H1 (cell line): ENCODE results near the gene NXPH1. TPM values are rescaled to one million over a fixed set of nuclear protein-coding genes. Genes with fewer than 3 reads are reported as not detected.

ENCODE experiments used
- CTCF ChIA-PET: fragments of 300-600 bp; sonication (Branson Sonifier 250); formaldehyde crosslinking; loops from one replicate; lab custom pipeline; 2021; ENCODE audit not compliant: partially characterized antibody; lab: Charles Lee
- POLR2A ChIA-PET: fragments of 300-600 bp; sonication (Branson Sonifier 250); formaldehyde crosslinking; loops from one replicate; lab custom pipeline; 2021; ENCODE audit warnings: inconsistent platforms; ENCODE audit not compliant: partially characterized antibody; lab: Charles Lee
- DNase-seq, 2 experiments: peaks; one replicate each; pipeline versions ENCODE4 v3.0.0 to v3.0.0-alpha.2; 2010 to 2022; ENCODE audit warnings: low spot score in 2 of 2, low read depth in 1 of 2, mixed read lengths in 1 of 2
- FAIRE-seq: peaks from 2 replicates; lab custom pipeline; 2011; peaks lifted over from hg19 to GRCh38; lab: Jason Lieb, UNC
- H2AFZ ChIP-seq: 2 replicates; pipeline ENCODE4 v1.8.1; 2012; ENCODE audit warnings: low read length, inconsistent platforms
- H2AK5ac ChIP-seq: 2 replicates; pipeline ENCODE4 v1.6.1; 2013; ENCODE audit warnings: low read depth, low read length
- H2BK120ac ChIP-seq: replicated peaks from 2 replicates; pipeline ENCODE3; 2013; ENCODE audit warnings: low read depth, low read length, inconsistent platforms
- H2BK12ac ChIP-seq: 2 replicates; pipeline ENCODE4 v1.6.1; 2013; ENCODE audit warnings: low read depth, low read length
- H2BK15ac ChIP-seq: 2 replicates; pipeline ENCODE4 v1.6.1; 2013; ENCODE audit warnings: low read length
- H2BK20ac ChIP-seq: 2 replicates; pipeline ENCODE4 v1.6.1; 2013; ENCODE audit warnings: low read length
- H2BK5ac ChIP-seq: 2 replicates; pipeline ENCODE4 v1.6.1; 2013; ENCODE audit warnings: low read depth, low read length
- H3K14ac ChIP-seq: 2 replicates; pipeline ENCODE4 v1.6.1; 2013; ENCODE audit warnings: inconsistent platforms; ENCODE audit not compliant: insufficient read length
- H3K18ac ChIP-seq: 2 replicates; pipeline ENCODE4 v1.6.1; 2013; ENCODE audit warnings: low read length; ENCODE audit errors: extremely low read depth
- H3K23ac ChIP-seq: 2 replicates; pipeline ENCODE4 v1.6.1; 2013; ENCODE audit warnings: inconsistent platforms; ENCODE audit not compliant: insufficient read length
- H3K23me2 ChIP-seq: 2 replicates; pipeline ENCODE4 v1.6.1; 2013; ENCODE audit warnings: low read depth, low read length
- H3K27ac ChIP-seq: 2 replicates; pipeline ENCODE4 v1.6.1; 2011; ENCODE audit warnings: low read depth, low read length, inconsistent platforms
- H3K27me3 ChIP-seq, 4 experiments: replicated peaks in 1 of 4; 1 replicate in 1 of 4; 2 replicates in 3 of 4; pipeline versions ENCODE4 v1.6.1 to v1.8.1; 2011 to 2013; ENCODE audit warnings: low read length in 3 of 4, mild to moderate bottlenecking in 3 of 4, inconsistent platforms in 2 of 4, mixed read lengths in 2 of 4, moderate library complexity in 1 of 4; ENCODE audit not compliant: control insufficient read depth in 3 of 4, insufficient read depth in 3 of 4; ENCODE audit errors: extremely low read depth in 1 of 4
- H3K36me3 ChIP-seq, 4 experiments: 2 replicates each; pipeline versions ENCODE4 v1.6.1 to v1.8.1; 2011 to 2013; ENCODE audit warnings: mild to moderate bottlenecking in 4 of 4, low read length in 3 of 4, moderate library complexity in 2 of 4, control low read depth in 1 of 4, inconsistent platforms in 1 of 4; ENCODE audit not compliant: insufficient read depth in 4 of 4, control insufficient read depth in 2 of 4
- H3K4ac ChIP-seq: replicated peaks from 2 replicates; pipeline ENCODE3; 2013; ENCODE audit warnings: low read length, low read depth, mixed read lengths, inconsistent platforms; ENCODE audit not compliant: insufficient read length
- H3K4me1 ChIP-seq, 4 experiments: replicated peaks in 1 of 4; 1 replicate in 1 of 4; 2 replicates in 3 of 4; pipeline versions ENCODE4 v1.6.1 to v1.8.1; 2011 to 2013; ENCODE audit warnings: low read length in 3 of 4, inconsistent platforms in 2 of 4, mixed read lengths in 1 of 4; ENCODE audit not compliant: insufficient read depth in 4 of 4, control insufficient read depth in 3 of 4
- H3K4me2 ChIP-seq, 2 experiments: 2 replicates each; pipeline versions ENCODE4 v1.6.1 to v1.8.1; 2011 to 2013; ENCODE audit warnings: low read depth in 2 of 2, low read length in 2 of 2, control low read depth in 1 of 2, inconsistent platforms in 1 of 2, mild to moderate bottlenecking in 1 of 2; ENCODE audit not compliant: insufficient read depth in 1 of 2
- H3K4me3 ChIP-seq, 4 experiments: fragments of 200-600, 300-600 bp in 1 of 4; sonication (generic), shearing (Covaris generic), sonication (Bioruptor Twin) in 1 of 4; 2 replicates each; pipeline versions ENCODE4 v1.5.1 to v1.8.1; 2011 to 2016; ENCODE audit warnings: low read length in 4 of 4, low read depth in 3 of 4, control low read depth in 2 of 4, inconsistent platforms in 2 of 4, mild to moderate bottlenecking in 2 of 4, mixed read lengths in 1 of 4, moderate library complexity in 1 of 4; ENCODE audit not compliant: insufficient read depth in 2 of 4; ENCODE audit errors: extremely low read depth in 1 of 4
- H3K56ac ChIP-seq: replicated peaks from 2 replicates; pipeline ENCODE3; 2013; ENCODE audit warnings: low read depth, mild to moderate bottlenecking, mixed read lengths, low read length, inconsistent platforms; ENCODE audit not compliant: insufficient read length
- H3K79me1 ChIP-seq: 2 replicates; pipeline ENCODE4 v1.6.1; 2013; ENCODE audit warnings: low read depth, low read length, control low read depth
- H3K79me2 ChIP-seq, 2 experiments: 2 replicates each; pipeline versions ENCODE4 v1.6.1 to v1.8.1; 2012 to 2013; ENCODE audit warnings: low read length in 2 of 2, mild to moderate bottlenecking in 2 of 2, inconsistent platforms in 1 of 2; ENCODE audit not compliant: insufficient read depth in 2 of 2, control insufficient read depth in 1 of 2
- H3K9ac ChIP-seq, 4 experiments: replicated peaks in 1 of 4; 1 replicate in 1 of 4; 2 replicates in 3 of 4; pipeline versions ENCODE4 v1.6.1 to v1.8.1; 2011 to 2013; ENCODE audit warnings: low read depth in 3 of 4, low read length in 3 of 4, control low read depth in 2 of 4, mild to moderate bottlenecking in 2 of 4, moderate library complexity in 2 of 4, inconsistent platforms in 1 of 4; ENCODE audit errors: extremely low read depth in 1 of 4
- H3K9me3 ChIP-seq, 2 experiments: 2 replicates each; pipeline versions ENCODE4 v1.6.1 to v1.8.1; 2012 to 2013; ENCODE audit warnings: mild to moderate bottlenecking in 2 of 2, moderate library complexity in 2 of 2, control low read depth in 1 of 2, inconsistent platforms in 1 of 2, low read depth in 1 of 2, low read length in 1 of 2, mixed read lengths in 1 of 2; ENCODE audit not compliant: insufficient read depth in 2 of 2
- H4K20me1 ChIP-seq, 2 experiments: replicated peaks in 1 of 2; 2 replicates each; pipeline versions ENCODE3 to v1.8.1; 2011 to 2013; ENCODE audit warnings: inconsistent platforms in 2 of 2, low read length in 2 of 2, mild to moderate bottlenecking in 1 of 2; ENCODE audit not compliant: insufficient read depth in 2 of 2, control insufficient read depth in 1 of 2
- H4K5ac ChIP-seq: 2 replicates; pipeline ENCODE4 v1.6.1; 2013; ENCODE audit warnings: low read length, low read depth, mixed read lengths, inconsistent platforms; ENCODE audit not compliant: insufficient read length
- H4K8ac ChIP-seq: 2 replicates; pipeline ENCODE4 v1.8.0; 2013; ENCODE audit warnings: mild to moderate bottlenecking, moderate library complexity, low read length, inconsistent platforms; ENCODE audit not compliant: insufficient read depth; ENCODE audit errors: extremely low read depth
- H4K91ac ChIP-seq: replicated peaks from 2 replicates; pipeline ENCODE3; 2013; ENCODE audit warnings: low read length, mixed read lengths, inconsistent platforms; ENCODE audit not compliant: insufficient read length
- ASH2L ChIP-seq: fragments of 200-600, 300-600 bp; sonication (generic); IDR thresholded peaks from one replicate; pipeline ENCODE4 v1.7.1; 2017; ENCODE audit warnings: low read length
- BACH1 ChIP-seq: IDR thresholded peaks from 2 replicates; pipeline ENCODE4 v1.6.1; 2012; ENCODE audit warnings: low read length, improper control_type of control experiment
- CHD2 ChIP-seq: IDR thresholded peaks from 2 replicates; pipeline ENCODE4 v1.6.1; 2012; ENCODE audit warnings: low read length, improper control_type of control experiment
- CTBP2 ChIP-seq: IDR thresholded peaks from 2 replicates; pipeline ENCODE4 v1.7.0; 2011; ENCODE audit warnings: borderline replicate concordance, mild to moderate bottlenecking, moderate library complexity, mixed read lengths, low read length; ENCODE audit not compliant: insufficient read depth, insufficient read length
- HDAC2 ChIP-seq, 2 experiments: fragments of 300-600 bp in 1 of 2; sonication (generic) in 1 of 2; IDR thresholded peaks; 2 replicates each; pipeline ENCODE4 v1.6.1; 2011 to 2012; ENCODE audit warnings: low read depth in 2 of 2, low read length in 2 of 2, mild to moderate bottlenecking in 2 of 2, moderate library complexity in 2 of 2, borderline replicate concordance in 1 of 2, inconsistent platforms in 1 of 2
- JUN ChIP-seq: IDR thresholded peaks from 2 replicates; pipeline ENCODE4 v1.6.1; 2011; ENCODE audit warnings: low read depth, mild to moderate bottlenecking, improper control_type of control experiment, low read length
- JUND ChIP-seq: IDR thresholded peaks from 2 replicates; pipeline ENCODE4 v1.6.1; 2011; ENCODE audit warnings: mild to moderate bottlenecking, improper control_type of control experiment, low read length
- POLR2A ChIP-seq, 2 experiments: IDR thresholded peaks; 1 replicate in 1 of 2; 2 replicates in 1 of 2; pipeline ENCODE4 v1.6.1; 2011; ENCODE audit warnings: low read depth in 2 of 2, low read length in 2 of 2, mild to moderate bottlenecking in 2 of 2; ENCODE audit errors: control extremely low read depth in 1 of 2
- RAD21 ChIP-seq, 2 experiments: IDR thresholded peaks in 1 of 2; conservative IDR thresholded peaks in 1 of 2; 2 replicates each; pipeline ENCODE4 v1.6.1; 2011; ENCODE audit warnings: low read depth in 2 of 2, low read length in 2 of 2, improper control_type of control experiment in 1 of 2, inconsistent platforms in 1 of 2, mild to moderate bottlenecking in 1 of 2, moderate library complexity in 1 of 2
- SAP30 ChIP-seq: fragments of 300-600 bp; sonication (generic); IDR thresholded peaks from 2 replicates; pipeline ENCODE4 v1.7.1; 2012; ENCODE audit warnings: low read length, moderate library complexity, mild to moderate bottlenecking, inconsistent platforms; ENCODE audit not compliant: insufficient read depth, insufficient replicate concordance
- SIRT6 ChIP-seq: IDR thresholded peaks from one replicate; pipeline ENCODE4 v1.7.1; 2012; ENCODE audit warnings: low read length, inconsistent platforms
- TEAD4 ChIP-seq: IDR thresholded peaks from 2 replicates; pipeline ENCODE4 v1.6.1; 2012; ENCODE audit warnings: low read depth, low read length, inconsistent platforms, mixed read lengths
- WGBS, 2 experiments: shearing (Covaris generic) in 1 of 2; methylation state at CpG; one replicate each; pipeline versions ENCODE4 v1.1.6 to v1.1.7; 2013 to 2015; ENCODE audit warnings: low lambda C conversion rate in 2 of 2, mixed read lengths in 2 of 2, inconsistent platforms in 1 of 2, low coverage in 1 of 2, missing lambda C conversion rate in 1 of 2; ENCODE audit not compliant: insufficient replicate concordance in 2 of 2, insufficient coverage in 1 of 2, insufficient read length in 1 of 2; ENCODE audit errors: extremely low coverage in 1 of 2, missing lambda C conversion rate in 1 of 2; 5-methylcytosine and 5-hydroxymethylcytosine counted together
- polyA plus RNA-seq, 7 experiments: library from polyadenylated mRNA; depleted of rRNA in 3 of 7; stranded (reverse) in 5 of 7; unstranded in 2 of 7; fragments of >200 nt in 5 of 7; fragments of 200-250 nt in 2 of 7; gene quantifications; 1 replicate in 5 of 7; 2 replicates in 1 of 7; 4 replicates in 1 of 7; pipeline versions ENCODE4 v1.2.1 to v1.2.3, GENCODE V29; 2011 to 2013; ENCODE audit warnings: missing spikeins in 2 of 7, mixed read lengths in 2 of 7
- total RNA-seq: library from RNA; stranded (reverse); fragmentation: NEBNext Ultra II Directional; extraction: Animal tissue kit (Norgen Biotek cat#: 25700); gene quantifications from 2 replicates; pipeline ENCODE4 v1.2.1, GENCODE V29; 2021
- TF ChIP-seq, protein P1 (sequence below): IDR thresholded peaks from 2 replicates; pipeline ENCODE4 v1.6.1; 2012; ENCODE audit warnings: inconsistent platforms
- TF ChIP-seq, protein P2 (sequence below): IDR thresholded peaks from 2 replicates; pipeline ENCODE4 v1.6.1; 2011; ENCODE audit warnings: low read depth, mild to moderate bottlenecking, low read length; ENCODE audit not compliant: insufficient read depth

NXPH1 gene
- total and polyA plus RNA-seq, 2 of the 8 experiments (the other 6 are each of a cell fraction or from before 2014, with no cell fraction given), result 0.14 to 1.0 TPM

DNA sequence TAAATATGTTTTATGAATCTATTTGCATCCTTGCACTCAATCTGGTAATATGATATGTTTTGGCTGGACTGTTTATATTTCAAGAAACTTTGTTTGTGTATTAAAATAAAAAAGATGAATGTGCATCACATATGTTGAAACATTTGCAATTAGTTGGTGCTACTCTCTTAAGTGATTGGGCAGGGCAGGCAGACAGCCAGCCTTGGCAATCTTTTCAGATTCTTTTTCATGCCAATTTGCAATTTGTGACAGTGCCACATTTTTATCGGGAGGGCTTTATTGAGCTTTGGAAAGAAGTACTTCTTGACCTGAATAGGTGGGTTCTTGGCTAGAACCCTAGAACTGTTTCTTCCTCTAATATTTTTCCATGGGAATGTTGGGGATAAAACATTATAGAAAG is 152.2 kb downstream of the NXPH1 start:
- CTCF ChIA-PET, result no interaction called here
- no peak overlapping the region for H2BK15ac ChIP-seq
- TF ChIP-seq RAD21 (IDR thresholded peaks at IDR 0.05 in 1 of 2, conservative IDR thresholded peaks at IDR 0.05 in 1 of 2; ENCODE audit: low read depth in 2 of 2, low read length in 2 of 2) (no peak), SAP30 (no peak), JUN (no peak), ASH2L (no peak), POLR2A (IDR thresholded peaks at IDR 0.05; ENCODE audit: control extremely low read depth in 1 of 2, low read depth in 2 of 2, low read length in 2 of 2) (no peak), SIRT6 (no peak), BACH1 (no peak), CHD2 (no peak), CTBP2 (no peak), TEAD4 (no peak), JUND (no peak), HDAC2 (IDR thresholded peaks at IDR 0.05; ENCODE audit: borderline replicate concordance in 1 of 2, low read depth in 2 of 2, low read length in 2 of 2) (no peak)
- TF ChIP-seq, protein P1, sequence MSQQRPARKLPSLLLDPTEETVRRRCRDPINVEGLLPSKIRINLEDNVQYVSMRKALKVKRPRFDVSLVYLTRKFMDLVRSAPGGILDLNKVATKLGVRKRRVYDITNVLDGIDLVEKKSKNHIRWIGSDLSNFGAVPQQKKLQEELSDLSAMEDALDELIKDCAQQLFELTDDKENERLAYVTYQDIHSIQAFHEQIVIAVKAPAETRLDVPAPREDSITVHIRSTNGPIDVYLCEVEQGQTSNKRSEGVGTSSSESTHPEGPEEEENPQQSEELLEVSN, result no peak
- TF ChIP-seq, protein P2, sequence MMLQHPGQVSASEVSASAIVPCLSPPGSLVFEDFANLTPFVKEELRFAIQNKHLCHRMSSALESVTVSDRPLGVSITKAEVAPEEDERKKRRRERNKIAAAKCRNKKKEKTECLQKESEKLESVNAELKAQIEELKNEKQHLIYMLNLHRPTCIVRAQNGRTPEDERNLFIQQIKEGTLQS, result no peak

More for the DNA sequence above, 152.2 kb downstream of the NXPH1 start:
- H3K4me1 ChIP-seq, result no peaks in the 10 kb centered on the region
- no peaks in the 10 kb centered on the region for H3K36me3 ChIP-seq
- H4K5ac ChIP-seq, result no peak overlapping the region
- no peak overlapping the region for H3K14ac ChIP-seq
- H3K18ac ChIP-seq, result no peak overlapping the region
- H2BK120ac ChIP-seq, result no peak overlapping the region
- no peak overlapping the region for H2BK5ac ChIP-seq
- no peaks in the 10 kb centered on the region for H3K79me1 ChIP-seq
- no peak overlapping the region for H4K91ac ChIP-seq
- no peak overlapping the region for H3K27ac ChIP-seq
- no peak overlapping the region for H2AFZ ChIP-seq
- WGBS, 2 experiments, result 91% methylated on average over 1 of the region's 1 CpG; no CpG with 5 or more reads in 1 of the 2 experiments
- no peak overlapping the region for H4K8ac ChIP-seq
- no peak overlapping the region for H3K4me3 ChIP-seq
- POLR2A ChIA-PET, result no interaction called here
- H4K20me1 ChIP-seq, result no peaks in the 10 kb centered on the region
- H3K23me2 ChIP-seq, result no peaks in the 10 kb centered on the region
- H3K27me3 ChIP-seq, result no peaks in the 10 kb centered on the region
- DNase-seq (no peak), FAIRE-seq (no peak)
- H3K4ac ChIP-seq, result no peak overlapping the region
- H2AK5ac ChIP-seq, result no peak overlapping the region
- H3K9me3 ChIP-seq, result no peaks in the 10 kb centered on the region
- no peak overlapping the region for H3K56ac ChIP-seq
- H3K9ac ChIP-seq, result no peak overlapping the region
- H2BK12ac ChIP-seq, result no peak overlapping the region
- H3K4me2 ChIP-seq, result no peak overlapping the region
- H2BK20ac ChIP-seq, result no peak overlapping the region
- H3K79me2 ChIP-seq, result no peaks in the 10 kb centered on the region
- no peak overlapping the region for H3K23ac ChIP-seq
